ENCODE results near the gene OSBPL8.

DNA sequence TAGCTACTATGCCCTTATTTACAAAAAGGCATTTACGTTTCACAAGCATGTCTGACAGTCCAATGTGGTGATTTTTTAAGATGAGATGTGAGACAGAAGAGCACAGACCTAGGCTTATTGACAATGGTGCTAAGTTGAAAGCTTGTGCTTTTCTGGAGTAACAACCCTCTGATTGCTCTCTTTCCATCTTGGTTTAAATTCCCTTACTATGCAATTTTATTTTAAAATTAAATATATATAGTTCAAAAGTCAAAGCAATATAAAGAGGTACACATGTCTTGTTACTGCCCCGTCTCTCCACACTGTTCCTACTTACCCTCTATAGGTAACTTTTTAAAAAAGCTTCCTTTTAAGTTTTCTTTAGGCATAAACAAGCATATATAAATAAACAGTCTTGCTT is 172.0 kb downstream of the OSBPL8 start:
- TF ChIP-seq, protein P1, sequence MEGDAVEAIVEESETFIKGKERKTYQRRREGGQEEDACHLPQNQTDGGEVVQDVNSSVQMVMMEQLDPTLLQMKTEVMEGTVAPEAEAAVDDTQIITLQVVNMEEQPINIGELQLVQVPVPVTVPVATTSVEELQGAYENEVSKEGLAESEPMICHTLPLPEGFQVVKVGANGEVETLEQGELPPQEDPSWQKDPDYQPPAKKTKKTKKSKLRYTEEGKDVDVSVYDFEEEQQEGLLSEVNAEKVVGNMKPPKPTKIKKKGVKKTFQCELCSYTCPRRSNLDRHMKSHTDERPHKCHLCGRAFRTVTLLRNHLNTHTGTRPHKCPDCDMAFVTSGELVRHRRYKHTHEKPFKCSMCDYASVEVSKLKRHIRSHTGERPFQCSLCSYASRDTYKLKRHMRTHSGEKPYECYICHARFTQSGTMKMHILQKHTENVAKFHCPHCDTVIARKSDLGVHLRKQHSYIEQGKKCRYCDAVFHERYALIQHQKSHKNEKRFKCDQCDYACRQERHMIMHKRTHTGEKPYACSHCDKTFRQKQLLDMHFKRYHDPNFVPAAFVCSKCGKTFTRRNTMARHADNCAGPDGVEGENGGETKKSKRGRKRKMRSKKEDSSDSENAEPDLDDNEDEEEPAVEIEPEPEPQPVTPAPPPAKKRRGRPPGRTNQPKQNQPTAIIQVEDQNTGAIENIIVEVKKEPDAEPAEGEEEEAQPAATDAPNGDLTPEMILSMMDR (IDR thresholded peaks at IDR 0.05), result no peak
- TF ChIP-seq POLR2A (IDR thresholded peaks at IDR 0.05), result no peak

All from breast epithelium (tissue), 3 donors.